SU-DHL-6 (cell line): ENCODE data around the gene CTTNBP2NL.

Source experiments
- H2AFZ ChIP-seq: fragments of 200-600 bp; sonication (generic); 2 replicates; pipeline ENCODE4 v1.6.1; 2014; ENCODE audit warnings: low read depth, mild to moderate bottlenecking, moderate library complexity, mixed read lengths, antibody characterized with exemption, low read length; ENCODE audit not compliant: severe bottlenecking
- H3F3A ChIP-seq: fragments of 200-600 bp; shearing (Covaris generic); 2 replicates; pipeline ENCODE4 v1.6.0; 2016; ENCODE audit warnings: antibody characterized with exemption, mild to moderate bottlenecking; ENCODE audit not compliant: insufficient read depth
- H3K27ac ChIP-seq: fragments of 200-600 bp; sonication (generic); 2 replicates; pipeline ENCODE4 v1.5.1; 2016; ENCODE audit warnings: low read depth, mild to moderate bottlenecking, low read length, moderate library complexity, mixed read lengths
- H3K27me3 ChIP-seq: fragments of 200-600 bp; sonication (generic), shearing (Covaris generic); 2 replicates; pipeline ENCODE4 v1.6.0; 2014; ENCODE audit warnings: mild to moderate bottlenecking, low read length
- H3K36me3 ChIP-seq: fragments of 200-600 bp; sonication (generic); 2 replicates; pipeline ENCODE4 v1.6.1; 2014; ENCODE audit warnings: mild to moderate bottlenecking, low read length, mixed read lengths
- H3K4me2 ChIP-seq: fragments of 300-600, 200-600 bp; shearing (Covaris generic), sonication (generic); 2 replicates; pipeline ENCODE4 v1.6.0; 2014; ENCODE audit warnings: low read length, low read depth, mild to moderate bottlenecking; ENCODE audit not compliant: poor library complexity, severe bottlenecking
- H3K4me3 ChIP-seq: fragments of 200-600 bp; sonication (generic); 2 replicates; pipeline ENCODE4 v1.5.1; 2014; ENCODE audit warnings: antibody characterized with exemption, low read length, mild to moderate bottlenecking, mixed read lengths; ENCODE audit not compliant: insufficient read depth, poor library complexity, severe bottlenecking
- H3K79me2 ChIP-seq: fragments of 200-600 bp; sonication (generic); 2 replicates; pipeline ENCODE4 v1.6.1; 2014; ENCODE audit warnings: mild to moderate bottlenecking, low read length, moderate library complexity; ENCODE audit not compliant: insufficient read depth
- H3K9ac ChIP-seq: fragments of 200-600 bp; sonication (generic); 2 replicates; pipeline ENCODE4 v1.7.0; 2014; ENCODE audit warnings: mild to moderate bottlenecking, low read length
- H3K9me2 ChIP-seq: fragments of 200-600 bp; sonication (generic); replicated peaks from 2 replicates; pipeline ENCODE4 v1.6.1; 2014; ENCODE audit warnings: low read length; ENCODE audit not compliant: insufficient read depth
- H3K9me3 ChIP-seq: fragments of 200-600 bp; sonication (generic); 2 replicates; pipeline ENCODE4 v1.6.1; 2014; ENCODE audit warnings: low read length, mixed read lengths; ENCODE audit not compliant: insufficient read depth
- H4K20me1 ChIP-seq: fragments of 200-600 bp; sonication (generic); 2 replicates; pipeline ENCODE4 v1.6.1; 2014; ENCODE audit warnings: low read depth, mild to moderate bottlenecking, antibody characterized with exemption, low read length, moderate library complexity, mixed read lengths
- EZH2phosphoT487 ChIP-seq: fragments of 200-600 bp; sonication (generic), shearing (Covaris generic); conservative IDR thresholded peaks from 2 replicates; pipeline ENCODE4 v1.6.1; 2018; ENCODE audit warnings: mild to moderate bottlenecking, antibody characterized with exemption, low read length, moderate library complexity, mixed read lengths
- TF ChIP-seq, protein P1 (sequence below): fragments of 200-600 bp; sonication (generic); IDR thresholded peaks from one replicate; pipeline ENCODE4 v1.5.1; 2017; ENCODE audit warnings: antibody characterized with exemption, mild to moderate bottlenecking, low read length, moderate library complexity; ENCODE audit not compliant: insufficient read depth, poor library complexity, severe bottlenecking

The CTTNBP2NL gene

GRCh38 chr1:112470966-112471365 lies 75.0 kb downstream of the CTTNBP2NL start:
- no peak overlapping the region for H3K4me2 ChIP-seq
- peaks cover 7% of the 10 kb centered on the region; the same call in 1 of the 2 replicates for H3F3A ChIP-seq
- no peak overlapping the region for H2AFZ ChIP-seq
- H3K36me3 ChIP-seq: no peaks in the 10 kb centered on the region
- no peaks in the 10 kb centered on the region for H3K9me3 ChIP-seq
- no peaks in the 10 kb centered on the region for H3K27me3 ChIP-seq
- no peak overlapping the region for H3K9ac ChIP-seq
- TF ChIP-seq EZH2phosphoT487: no peak
- TF ChIP-seq, protein P1, sequence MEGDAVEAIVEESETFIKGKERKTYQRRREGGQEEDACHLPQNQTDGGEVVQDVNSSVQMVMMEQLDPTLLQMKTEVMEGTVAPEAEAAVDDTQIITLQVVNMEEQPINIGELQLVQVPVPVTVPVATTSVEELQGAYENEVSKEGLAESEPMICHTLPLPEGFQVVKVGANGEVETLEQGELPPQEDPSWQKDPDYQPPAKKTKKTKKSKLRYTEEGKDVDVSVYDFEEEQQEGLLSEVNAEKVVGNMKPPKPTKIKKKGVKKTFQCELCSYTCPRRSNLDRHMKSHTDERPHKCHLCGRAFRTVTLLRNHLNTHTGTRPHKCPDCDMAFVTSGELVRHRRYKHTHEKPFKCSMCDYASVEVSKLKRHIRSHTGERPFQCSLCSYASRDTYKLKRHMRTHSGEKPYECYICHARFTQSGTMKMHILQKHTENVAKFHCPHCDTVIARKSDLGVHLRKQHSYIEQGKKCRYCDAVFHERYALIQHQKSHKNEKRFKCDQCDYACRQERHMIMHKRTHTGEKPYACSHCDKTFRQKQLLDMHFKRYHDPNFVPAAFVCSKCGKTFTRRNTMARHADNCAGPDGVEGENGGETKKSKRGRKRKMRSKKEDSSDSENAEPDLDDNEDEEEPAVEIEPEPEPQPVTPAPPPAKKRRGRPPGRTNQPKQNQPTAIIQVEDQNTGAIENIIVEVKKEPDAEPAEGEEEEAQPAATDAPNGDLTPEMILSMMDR: no peak
- H3K79me2 ChIP-seq: no peaks in the 10 kb centered on the region
- H4K20me1 ChIP-seq: no peaks in the 10 kb centered on the region
- no peaks in the 10 kb centered on the region for H3K9me2 ChIP-seq
- no peak overlapping the region for H3K27ac ChIP-seq
- H3K4me3 ChIP-seq: no peak overlapping the region

DNA sequence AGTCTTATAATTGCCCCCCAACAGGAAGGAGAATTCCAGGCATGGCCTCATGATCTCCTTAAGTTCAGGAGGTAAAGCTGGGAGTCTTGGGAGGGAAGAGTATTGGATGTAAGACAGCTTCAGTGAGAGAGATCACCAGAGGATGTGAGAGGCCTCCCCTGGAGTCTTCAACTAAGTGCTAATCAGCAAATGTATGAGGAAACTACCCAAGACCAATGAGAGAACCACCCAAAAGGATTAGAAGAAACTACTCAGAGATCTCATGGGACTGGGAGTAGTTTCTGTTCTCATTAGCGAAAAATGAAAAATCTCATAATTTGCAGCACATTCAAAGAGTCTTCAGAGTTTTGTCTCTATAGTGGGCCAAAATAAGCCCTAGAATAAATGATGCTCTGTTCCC lies 76.1 kb downstream of the CTTNBP2NL start:
- Histone ChIP-seq H2AFZ (no peak overlapping the region), H3K9me2 (no peaks in the 10 kb centered on the region), H3K4me3 (no peak overlapping the region), H3K36me3 (no peaks in the 10 kb centered on the region), H4K20me1 (no peaks in the 10 kb centered on the region), H3K9me3 (no peaks in the 10 kb centered on the region), H3K79me2 (no peaks in the 10 kb centered on the region), H3K9ac (no peak overlapping the region), H3K4me2 (no peak overlapping the region), H3K27ac (no peak overlapping the region), H3K27me3 (no peaks in the 10 kb centered on the region), H3F3A (no peaks in the 10 kb centered on the region)
- TF ChIP-seq EZH2phosphoT487: no peak
- TF ChIP-seq, protein P1: no peak

DNA sequence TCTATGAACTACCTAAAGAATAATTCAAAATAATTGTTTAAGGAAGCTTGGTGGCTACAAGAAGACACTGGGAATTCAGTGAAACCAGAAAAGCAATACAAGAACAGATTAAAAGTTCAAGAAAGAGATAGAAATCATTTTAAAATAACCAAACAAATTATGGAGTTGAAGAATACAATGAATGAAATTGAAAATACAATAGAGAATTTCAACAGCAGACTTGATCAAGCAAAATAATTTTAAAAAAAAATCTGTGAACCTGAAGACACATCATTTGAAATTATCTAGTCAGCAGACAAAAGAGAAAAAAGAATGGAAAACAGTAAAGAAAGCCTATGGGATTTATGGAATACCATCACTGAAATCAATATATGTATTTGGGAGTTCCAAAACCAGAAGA lies 81.5 kb downstream of the CTTNBP2NL start:
- no peaks in the 10 kb centered on the region for H3F3A ChIP-seq
- H3K27ac ChIP-seq: no peak overlapping the region
- H3K9ac ChIP-seq: no peak overlapping the region
- H3K27me3 ChIP-seq: no peaks in the 10 kb centered on the region
- TF ChIP-seq EZH2phosphoT487: no peak
- TF ChIP-seq, protein P1: no peak
- H3K36me3 ChIP-seq: no peaks in the 10 kb centered on the region
- H3K79me2 ChIP-seq: no peaks in the 10 kb centered on the region
- no peak overlapping the region for H2AFZ ChIP-seq
- H3K9me2 ChIP-seq: no peaks in the 10 kb centered on the region
- no peaks in the 10 kb centered on the region for H3K9me3 ChIP-seq
- H3K4me2 ChIP-seq: no peak overlapping the region
- H3K4me3 ChIP-seq: no peak overlapping the region
- no peaks in the 10 kb centered on the region for H4K20me1 ChIP-seq
